Gastrocnemius medialis (tissue), 4 donors: ENCODE measurements around the gene UBE4B. TPM values are rescaled to one million over a fixed set of nuclear protein-coding genes. Genes with fewer than 3 reads are reported as not detected.

ENCODE experiments used
- ATAC-seq, 2 donors: fragments of 150-250 bp; one replicate each; pipeline ENCODE4 v1.9.1; 2016
- DNase-seq, 2 donors: peaks; one replicate each; pipeline ENCODE4 v3.0.0-alpha.2; 2019
- H3K27ac ChIP-seq, 4 donors: fragments of 200-600 bp; sonication (generic); 1 replicate in 1 of 4; 2 replicates in 3 of 4; pipeline ENCODE4 v1.5.1; 2016 to 2018; ENCODE audit warnings: mild to moderate bottlenecking in 2 of 4, moderate library complexity in 1 of 4
- H3K27me3 ChIP-seq, 3 donors: fragments of 200-600 bp; sonication (generic) in 2 of 3; 1 replicate in 1 of 3; 2 replicates in 2 of 3; pipeline versions ENCODE4 v1.5.1 to v1.6.0; 2016 to 2019; ENCODE audit warnings: mild to moderate bottlenecking in 1 of 3, moderate library complexity in 1 of 3
- H3K36me3 ChIP-seq, 2 donors: fragments of 200-600 bp; sonication (generic) in 1 of 2; one replicate each; pipeline ENCODE4 v1.5.1; 2017 to 2018
- H3K4me1 ChIP-seq, 2 donors: fragments of 200-600 bp; sonication (generic) in 1 of 2; one replicate each; pipeline ENCODE4 v1.5.1; 2016 to 2017; ENCODE audit warnings: mild to moderate bottlenecking in 2 of 2
- H3K4me3 ChIP-seq, 4 donors: fragments of 200-600 bp; sonication (generic) in 3 of 4; 1 replicate in 1 of 4; 2 replicates in 3 of 4; pipeline ENCODE4 v1.5.1; 2016 to 2019; ENCODE audit warnings: mild to moderate bottlenecking in 2 of 4
- H3K9me3 ChIP-seq, 3 donors: fragments of 200-600 bp; sonication (generic) in 2 of 3; 1 replicate in 1 of 3; 2 replicates in 2 of 3; pipeline ENCODE4 v1.5.1; 2016 to 2019
- CTCF ChIP-seq, 5 experiments: fragments of 450-650 bp in 3 of 5; fragments of 200-600 bp in 2 of 5; sonication (generic) in 2 of 5; IDR thresholded peaks in 4 of 5; conservative IDR thresholded peaks in 1 of 5; 1 replicate in 4 of 5; 2 replicates in 1 of 5; pipeline ENCODE4 v1.5.1; 2016 to 2019; ENCODE audit warnings: antibody characterized with exemption in 5 of 5, mild to moderate bottlenecking in 3 of 5, moderate library complexity in 3 of 5
- POLR2A ChIP-seq, 2 donors: fragments of 450-650 bp; IDR thresholded peaks; one replicate each; pipeline ENCODE4 v1.6.1; 2017; ENCODE audit warnings: antibody characterized with exemption in 2 of 2, mild to moderate bottlenecking in 2 of 2, moderate library complexity in 2 of 2
- in situ Hi-C, 4 donors: fragments of 200-750 bp; cut with MboI; loops; one replicate each; pipeline versions ENCODE4 v1.15.0 to v1.8.0; 2017; ENCODE audit warnings: low sequenced_read_pairs in 4 of 4
- intact Hi-C: fragments of 100-400 bp; cut with DNase I; formaldehyde crosslinking; loops from one replicate; pipeline ENCODE4 v1.15.1; 2023; ENCODE audit warnings: low total_unique reads
- total RNA-seq, 4 donors: library from RNA; depleted of rRNA; stranded (reverse); fragments of >200 nt; gene quantifications; one replicate each; pipeline versions ENCODE4 v1.1.0 to v1.2.3, GENCODE V29; 2016

The UBE4B gene
- total RNA-seq, 4 donors from 2014 or later, result 42.6 to 143 (median 98.2) TPM

GRCh38 chr1:10185759-10186158 is 153.0 kb downstream of the UBE4B start:
- Histone ChIP-seq H3K36me3 (peaks cover 0 to 13% of the 10 kb centered on the region in 2 donors), H3K9me3 (no peaks in the 10 kb centered on the region), H3K4me1 (no peaks in the 10 kb centered on the region), H3K27me3 (no peaks in the 10 kb centered on the region), H3K27ac (no peak overlapping the region), H3K4me3 (no peak overlapping the region)
- intact Hi-C loops, result no loop called here
- DNase-seq (no peak), ATAC-seq (no peak)
- in situ Hi-C loops, result no loop called here
- TF ChIP-seq CTCF (IDR thresholded peaks at IDR 0.05 in 4 of 5, conservative IDR thresholded peaks at IDR 0.05 in 1 of 5) (no peak), POLR2A (IDR thresholded peaks at IDR 0.05) (no peak)

- intact Hi-C loops (no loop called here), in situ Hi-C loops (no loop called here)
- Histone ChIP-seq H3K9me3 (no peaks in the 10 kb centered on the region), H3K4me1 (no peaks in the 10 kb centered on the region), H3K36me3 (peaks cover 0 to 5% of the 10 kb centered on the region in 2 donors), H3K4me3 (no peak overlapping the region), H3K27ac (no peak overlapping the region), H3K27me3 (no peaks in the 10 kb centered on the region)
- ATAC-seq, result peak in 1 of 2 donors; percentile 23
- no peak for TF ChIP-seq POLR2A (IDR thresholded peaks at IDR 0.05)
- TF ChIP-seq CTCF (IDR thresholded peaks at IDR 0.05 in 4 of 5, conservative IDR thresholded peaks at IDR 0.05 in 1 of 5), result no peak
- no peak for DNase-seq
These were observed 153.7 kb downstream of the UBE4B start for GRCh38 chr1:10186331-10187025.

- intact Hi-C loops, result no loop called here
- H3K9me3 ChIP-seq, result no peaks in the 10 kb centered on the region
- no peak for ATAC-seq
- peaks cover 0 to under 1% of the 10 kb centered on the region in 2 donors for H3K36me3 ChIP-seq
- H3K4me3 ChIP-seq, result no peak overlapping the region
- no peak for DNase-seq
- in situ Hi-C loops, result no loop called here
- no peaks in the 10 kb centered on the region for H3K27me3 ChIP-seq
- H3K27ac ChIP-seq, result no peak overlapping the region
- no peak for TF ChIP-seq CTCF (IDR thresholded peaks at IDR 0.05 in 4 of 5, conservative IDR thresholded peaks at IDR 0.05 in 1 of 5)
- TF ChIP-seq POLR2A (IDR thresholded peaks at IDR 0.05), result no peak
- H3K4me1 ChIP-seq, result no peaks in the 10 kb centered on the region
These were observed 154.2 kb downstream of the UBE4B start for GRCh38 chr1:10187026-10187334.

- intact Hi-C loops (no loop called here), in situ Hi-C loops (no loop called here)
- no peak overlapping the region for H3K4me3 ChIP-seq
- no peak for TF ChIP-seq POLR2A (IDR thresholded peaks at IDR 0.05)
- no peak for TF ChIP-seq CTCF (IDR thresholded peaks at IDR 0.05 in 4 of 5, conservative IDR thresholded peaks at IDR 0.05 in 1 of 5)
- H3K27me3 ChIP-seq, result no peaks in the 10 kb centered on the region
- no peaks in the 10 kb centered on the region for H3K9me3 ChIP-seq
- ATAC-seq (no peak), DNase-seq (no peak)
- H3K4me1 ChIP-seq, result no peaks in the 10 kb centered on the region
- no peak overlapping the region for H3K27ac ChIP-seq
- no peaks in the 10 kb centered on the region for H3K36me3 ChIP-seq
These were observed 155.4 kb downstream of the UBE4B start for GRCh38 chr1:10188133-10188650.

GRCh38 chr1:10189659-10190058 is 156.9 kb downstream of the UBE4B start:
- H3K27me3 ChIP-seq, result no peaks in the 10 kb centered on the region
- H3K27ac ChIP-seq, result no peak overlapping the region
- ATAC-seq (no peak), DNase-seq (no peak)
- no peaks in the 10 kb centered on the region for H3K4me1 ChIP-seq
- no peaks in the 10 kb centered on the region for H3K36me3 ChIP-seq
- H3K4me3 ChIP-seq, result no peak overlapping the region
- in situ Hi-C loops, result no loop called here
- intact Hi-C loops, result no loop called here
- H3K9me3 ChIP-seq, result no peaks in the 10 kb centered on the region
- no peak for TF ChIP-seq CTCF (IDR thresholded peaks at IDR 0.05 in 4 of 5, conservative IDR thresholded peaks at IDR 0.05 in 1 of 5)
- no peak for TF ChIP-seq POLR2A (IDR thresholded peaks at IDR 0.05)
